Measurements from ENCODE around the gene KLF7.

KLF7 gene

DNA sequence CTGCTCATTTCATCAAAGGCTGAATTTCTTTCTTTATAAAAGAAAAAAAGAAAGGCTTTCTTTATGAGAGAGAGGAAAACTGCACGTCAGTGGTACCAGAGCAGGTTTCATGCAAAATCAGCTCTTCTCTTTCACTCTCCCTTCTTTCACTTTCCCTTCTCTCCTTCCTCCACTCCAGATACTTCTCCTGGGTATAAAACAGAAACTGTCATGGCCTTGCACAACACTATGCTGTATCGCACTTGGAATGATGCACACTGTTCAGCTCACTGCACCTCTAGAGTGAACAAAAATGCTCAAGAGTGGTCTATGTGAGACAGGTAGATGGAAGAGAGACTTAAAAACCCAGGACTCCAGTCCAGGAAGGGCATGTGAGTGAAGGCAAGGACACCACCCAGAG is 73.8 kb downstream of the KLF7 start:
- no peak for DNase-seq (ENCODE audit: low spot score)

DNA sequence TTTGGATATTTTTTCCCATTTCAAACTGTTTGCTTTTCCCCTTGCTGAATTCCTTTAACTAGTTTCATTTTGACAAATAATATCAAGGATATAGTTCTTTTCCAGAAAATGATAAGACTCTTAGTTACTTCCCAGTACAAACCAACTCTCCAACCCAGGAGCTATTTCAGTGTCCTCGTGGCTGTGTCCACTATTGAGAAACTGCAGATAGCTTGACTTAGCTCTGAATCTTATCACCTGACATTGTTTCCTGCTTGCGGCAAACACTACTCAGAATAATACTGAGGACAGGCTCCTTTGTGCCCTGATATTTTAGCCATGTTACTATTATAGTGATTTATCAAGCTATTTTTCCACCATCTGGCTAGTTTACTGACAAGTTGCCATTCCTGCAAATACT is 74.6 kb downstream of the KLF7 start:
- DNase-seq (ENCODE audit: low spot score), result no peak

GRCh38 chr2:207090389-207090788 is 75.4 kb downstream of the KLF7 start:
- no peak for DNase-seq (ENCODE audit: low spot score)

- DNase-seq (ENCODE audit: low spot score), result no peak
Observed at GRCh38 chr2:207088839-207089238, 76.9 kb downstream of the KLF7 start.

DNA sequence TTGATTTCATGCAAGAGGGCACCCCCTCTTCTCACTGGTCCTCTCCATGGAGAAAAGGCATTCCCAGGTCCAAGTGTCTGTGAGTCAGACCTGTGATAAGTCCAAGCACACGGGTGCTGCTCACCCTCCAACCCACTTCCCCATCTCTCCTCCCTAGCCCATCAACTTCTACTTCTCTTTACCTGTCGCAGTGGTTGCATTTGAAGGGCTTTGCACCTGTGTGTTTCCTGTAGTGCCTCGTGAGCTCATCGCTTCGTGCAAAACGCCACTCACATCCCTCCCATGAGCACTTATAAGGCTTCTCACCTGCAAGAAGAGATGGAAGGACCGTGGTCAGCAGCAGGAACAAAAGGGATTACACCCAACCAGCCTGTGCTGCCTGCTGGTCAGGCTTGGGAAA is 77.5 kb downstream of the KLF7 start:
- DNase-seq (ENCODE audit: low spot score), result no peak

GRCh38 chr2:207087046-207087902 is 78.5 kb downstream of the KLF7 start:
- no peak for DNase-seq (ENCODE audit: low spot score)

DNA sequence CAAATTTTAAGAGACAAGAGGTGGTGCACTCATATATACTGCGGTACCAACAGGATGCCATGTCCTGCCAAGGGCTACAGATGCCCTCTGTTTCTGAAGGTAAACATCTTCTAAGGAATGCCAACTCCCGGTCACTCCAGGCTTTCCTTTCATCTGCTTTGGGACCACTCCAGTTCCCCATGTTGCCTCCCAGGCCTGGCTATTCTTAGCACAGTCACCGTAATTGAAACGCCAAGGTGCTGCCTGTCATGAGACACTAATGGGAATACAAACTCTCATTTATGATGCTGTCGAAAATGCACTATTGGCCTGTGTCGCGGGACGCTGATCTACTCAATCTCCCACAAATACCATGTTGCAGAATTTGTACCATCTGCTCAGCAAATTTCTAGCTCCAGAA is 79.6 kb downstream of the KLF7 start:
- no peak for DNase-seq (ENCODE audit: low spot score)

DNA sequence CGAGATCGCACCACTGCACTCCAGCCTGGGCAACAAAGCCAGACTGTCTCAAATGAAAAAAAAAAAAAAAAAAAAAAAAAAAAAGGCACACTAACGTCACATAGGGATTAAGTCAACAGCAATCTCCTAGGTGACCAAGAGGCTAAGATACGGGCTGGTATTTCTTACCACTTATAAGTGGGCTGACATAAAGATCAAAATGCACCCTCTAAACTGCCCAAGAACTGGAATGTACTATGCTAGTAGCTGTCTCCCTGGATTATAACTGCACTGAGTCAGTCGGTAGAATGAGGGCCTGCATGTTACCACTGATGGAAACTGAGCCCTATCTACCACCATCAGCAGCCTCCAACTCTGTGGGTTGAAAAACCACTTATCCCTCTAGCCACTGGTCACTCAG is 80.6 kb downstream of the KLF7 start:
- no peak for DNase-seq (ENCODE audit: low spot score)

DNA sequence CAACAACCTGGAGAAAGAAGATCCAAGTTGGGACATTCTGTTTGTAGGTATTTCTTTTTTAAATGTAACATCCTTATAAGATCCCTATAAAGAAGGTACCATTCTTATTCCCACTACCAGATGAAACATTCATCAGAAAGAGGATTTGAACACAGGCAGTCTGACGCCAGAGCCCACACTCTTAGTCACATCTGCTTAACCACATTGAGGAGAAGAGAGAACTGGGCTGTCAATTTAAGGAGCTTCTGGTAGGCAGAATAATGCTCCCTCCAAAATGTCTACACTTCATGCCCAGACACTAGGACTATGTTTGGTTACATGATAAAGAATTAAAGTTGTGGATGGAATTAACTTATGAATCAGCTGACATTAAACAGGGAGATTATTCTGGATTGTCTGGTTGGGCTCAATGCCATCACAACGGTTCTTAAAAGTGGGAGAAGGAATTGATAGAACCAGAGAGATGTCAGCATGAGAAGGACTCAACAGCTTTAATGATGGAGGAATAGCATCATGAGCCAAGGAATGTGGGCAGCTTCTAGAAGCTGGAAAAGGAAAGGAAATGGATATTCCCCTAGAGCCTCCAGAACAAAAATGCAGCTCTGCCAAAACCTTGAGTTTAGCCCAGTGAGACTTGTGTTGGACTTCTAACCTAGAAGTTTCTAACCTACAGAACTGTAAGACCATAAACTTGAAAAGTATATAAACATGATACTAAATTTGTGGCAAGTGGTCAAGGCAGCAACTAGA is 82.2 kb downstream of the KLF7 start:
- no peak for DNase-seq (ENCODE audit: low spot score)

- DNase-seq (ENCODE audit: low spot score), result no peak
Observed at GRCh38 chr2:207082619-207083018, 83.1 kb downstream of the KLF7 start.

DNA sequence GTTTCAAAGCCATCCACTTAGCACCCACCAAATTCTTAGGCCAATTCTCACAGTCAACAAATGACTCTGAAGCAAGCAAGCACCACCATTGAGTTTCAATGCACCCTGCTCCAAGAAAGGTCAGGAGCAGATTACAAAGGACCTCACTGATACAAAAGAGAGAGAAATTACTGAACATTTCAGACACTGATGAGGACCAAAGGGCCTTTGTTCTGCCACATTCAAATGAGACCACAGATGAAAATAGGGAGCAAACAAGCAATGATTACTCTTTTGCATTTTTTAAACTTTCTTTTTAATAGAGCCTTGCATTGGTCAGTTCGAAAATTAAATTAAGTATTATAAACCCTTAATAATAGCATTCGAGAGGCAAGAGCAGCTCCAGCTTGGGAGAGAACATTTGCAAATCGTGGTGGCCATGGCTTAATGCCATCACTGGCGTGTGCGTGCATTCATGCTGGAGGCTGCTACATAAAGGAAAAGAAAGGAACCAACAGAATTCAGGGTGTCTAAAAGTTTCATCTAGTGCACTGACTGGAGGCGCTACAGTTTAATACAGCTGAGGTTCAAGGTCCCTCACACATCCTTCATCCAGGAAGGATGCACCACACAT is 87.5 kb downstream of the KLF7 start:
- DNase-seq (ENCODE audit: low spot score), result peak; percentile 80

GRCh38 chr2:207077266-207077665 is 88.5 kb downstream of the KLF7 start:
- no peak for DNase-seq (ENCODE audit: low spot score)

GRCh38 chr2:207075456-207075855 is 90.3 kb downstream of the KLF7 start:
- no peak for DNase-seq (ENCODE audit: low spot score)

- DNase-seq (ENCODE audit: low spot score), result peak; percentile 65
Observed at GRCh38 chr2:207073801-207074678, 91.7 kb downstream of the KLF7 start.

GRCh38 chr2:207073412-207073800 is 92.3 kb downstream of the KLF7 start:
- no peak for DNase-seq (ENCODE audit: low spot score)

GRCh38 chr2:207072571-207072970 is 93.2 kb downstream of the KLF7 start:
- no peak for DNase-seq (ENCODE audit: low spot score)

DNA sequence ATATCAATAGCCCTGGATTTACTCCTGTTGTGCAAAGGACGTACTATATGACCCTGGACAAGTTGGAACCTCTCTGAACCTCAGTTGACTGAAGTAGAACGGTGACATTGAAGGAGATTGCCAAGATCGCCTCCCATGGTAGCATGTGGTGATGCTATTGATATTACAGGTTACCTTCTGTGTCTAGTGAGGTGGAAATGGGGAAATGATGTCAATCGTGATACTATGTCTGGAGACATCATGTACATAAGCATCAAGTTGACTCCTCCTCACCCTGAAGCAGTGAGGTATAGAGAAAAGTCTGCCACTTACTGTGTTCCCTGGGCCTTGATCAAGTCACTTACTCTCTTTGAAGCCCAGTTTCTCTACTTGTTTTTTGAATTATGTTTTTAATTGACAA is 93.9 kb downstream of the KLF7 start:
- no peak for DNase-seq (ENCODE audit: low spot score)

DNA sequence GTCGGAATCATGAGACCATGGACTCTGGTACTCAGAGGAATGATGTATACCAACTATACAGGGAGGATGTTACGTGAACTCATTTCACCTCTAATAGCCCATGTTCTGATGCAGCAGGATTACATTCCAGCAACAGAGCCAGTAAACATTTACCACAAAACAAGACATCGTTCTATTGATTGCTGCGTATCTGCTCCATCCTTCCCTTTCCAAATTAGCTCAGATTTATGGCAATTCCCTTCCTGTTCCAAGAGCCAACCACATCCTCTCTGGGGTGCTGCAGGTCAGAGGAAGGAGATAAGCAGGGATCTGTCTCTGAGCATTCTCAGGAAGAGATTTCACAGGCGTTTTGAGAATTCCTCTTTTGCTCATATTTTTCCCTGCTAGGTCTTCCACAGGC is 98.3 kb downstream of the KLF7 start:
- no peak for DNase-seq (ENCODE audit: low spot score)

DNA sequence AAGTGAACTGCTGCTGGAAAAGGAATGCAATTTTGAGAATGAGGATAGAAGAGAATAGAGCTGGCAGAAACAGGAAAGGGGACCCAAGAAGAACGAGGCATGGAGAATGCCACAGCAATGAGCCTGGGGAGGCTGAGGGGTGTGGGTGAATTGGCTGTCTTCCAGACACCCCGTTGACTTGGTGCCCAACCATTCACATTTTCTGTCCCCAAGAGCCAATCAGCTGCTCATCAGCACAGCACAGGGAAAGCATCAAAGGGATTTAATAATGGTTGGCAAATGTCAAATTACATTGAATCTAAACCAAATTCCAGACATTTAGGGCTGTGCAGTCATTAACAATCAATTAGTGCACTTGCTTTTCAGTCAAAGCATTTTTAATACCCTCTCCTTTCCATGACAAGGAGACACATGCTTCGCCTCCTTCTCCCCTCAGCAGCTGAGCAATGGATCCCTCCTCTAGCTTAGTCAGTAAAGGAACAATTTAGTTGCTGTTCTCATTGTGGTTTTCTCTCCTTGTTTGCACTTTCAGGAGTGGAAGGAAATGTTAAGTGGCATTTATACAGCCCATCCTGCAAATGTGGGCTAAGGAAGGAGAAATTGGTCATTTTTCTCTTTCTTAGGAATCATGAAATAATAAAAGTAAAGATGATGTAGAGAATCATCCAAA is 98.8 kb downstream of the KLF7 start:
- DNase-seq (ENCODE audit: low spot score), result peak; percentile 54

DNA sequence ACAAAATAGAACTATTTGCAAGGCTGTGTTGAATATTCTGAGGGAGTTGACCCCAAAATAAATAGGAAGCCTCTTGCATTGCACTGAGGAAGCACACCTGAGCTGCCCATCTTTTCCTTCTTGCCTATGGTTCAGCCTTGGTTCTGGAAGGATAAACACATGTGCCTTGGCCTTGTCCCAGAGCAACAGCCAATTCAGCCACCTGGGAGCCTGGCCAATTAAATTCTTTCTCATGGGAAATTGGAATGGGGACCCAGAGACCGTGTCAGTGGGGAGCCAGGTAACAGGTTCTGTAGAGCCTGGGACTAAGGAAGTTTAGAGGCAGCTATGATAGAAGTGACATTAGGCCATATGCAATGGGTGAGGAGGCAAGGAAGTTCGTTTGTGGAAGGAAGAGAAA is 99.6 kb downstream of the KLF7 start:
- DNase-seq (ENCODE audit: low spot score), result no peak

- no peak for DNase-seq (ENCODE audit: low spot score)
Observed at GRCh38 chr2:207064128-207064690, 101.5 kb downstream of the KLF7 start.
